NCI-H1048 (cell line): ENCODE measurements around the gene SCAF4.

Experiments
- DNase-seq: peaks from one replicate; lab custom pipeline; 2025; lab: John Stamatoyannopoulos, UW

SCAF4 gene

GRCh38 chr21:31735511-31735992 is 3.6 kb upstream of the SCAF4 start:
- no peak for DNase-seq

DNA sequence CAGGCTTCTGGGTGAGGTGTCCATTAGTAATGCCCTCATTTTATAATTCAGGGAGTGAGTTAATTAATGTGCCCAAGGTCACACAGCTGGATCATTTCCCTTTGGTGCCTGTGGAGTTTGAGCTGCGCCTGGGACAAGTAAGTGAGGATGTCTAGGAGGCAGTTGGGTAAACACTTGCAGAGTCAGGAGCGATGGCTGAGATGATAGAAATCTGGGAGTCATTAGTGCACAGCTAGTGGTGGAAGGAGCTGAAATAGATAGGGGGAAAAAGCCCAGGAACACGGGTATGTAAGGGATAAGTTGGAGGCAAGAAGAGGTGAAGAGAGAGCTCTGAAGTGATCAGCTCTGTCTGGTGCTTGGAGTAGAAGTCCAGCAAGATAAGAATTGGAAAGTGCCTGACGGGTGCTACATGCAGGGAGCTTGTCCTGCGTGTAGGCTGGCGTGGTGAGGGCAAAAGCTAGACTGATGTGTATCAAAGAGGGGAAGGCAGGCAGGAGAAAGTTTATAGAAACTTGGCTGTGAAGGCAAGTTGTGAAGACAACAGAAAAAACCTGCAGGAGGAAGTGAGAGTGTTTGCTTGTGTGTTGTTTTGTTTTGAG is 1.7 kb upstream of the SCAF4 start:
- no peak for DNase-seq

- no peak for DNase-seq
Measured at GRCh38 chr21:31732597-31733550, 956 bp upstream of the SCAF4 start.

DNA sequence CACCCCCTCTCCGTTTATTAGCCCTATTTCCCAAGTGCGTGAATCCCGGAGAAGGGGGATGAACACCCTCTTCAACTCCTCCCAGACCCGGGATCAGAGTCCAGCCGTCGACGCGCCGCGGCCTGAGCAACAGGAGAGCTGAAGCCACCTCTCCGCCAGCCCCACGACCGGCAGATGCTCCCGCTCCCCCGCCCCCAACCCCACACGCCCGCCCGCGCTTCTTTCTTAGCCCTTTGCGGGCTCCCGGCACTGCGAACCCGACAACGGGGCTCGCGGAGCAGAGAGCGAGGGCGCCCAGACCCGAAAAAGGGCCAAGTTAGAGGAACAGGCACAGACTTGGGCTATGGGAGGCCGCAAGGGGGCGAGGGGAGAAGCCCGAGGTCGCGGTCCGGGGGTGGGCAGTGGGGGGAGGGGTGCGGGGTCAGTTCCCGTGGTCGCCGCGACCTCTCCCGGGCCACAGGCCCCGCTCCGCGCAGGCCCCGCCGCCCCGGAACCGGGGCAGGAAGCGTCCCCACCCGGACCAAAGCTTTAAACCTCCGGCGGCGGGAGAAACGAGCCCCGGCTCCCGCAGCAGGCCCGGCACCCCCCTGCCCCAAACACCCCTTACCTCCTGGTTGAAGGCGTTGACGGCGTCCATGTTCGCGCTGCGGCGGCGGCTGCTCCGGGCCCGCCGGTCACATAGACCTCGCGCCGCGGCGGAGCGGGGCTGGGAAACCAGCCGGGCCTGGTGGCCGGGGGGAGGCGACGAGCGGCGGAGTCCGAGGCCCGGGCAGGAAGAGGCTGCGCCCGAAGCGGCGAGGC is 662 bp downstream of the SCAF4 start:
- DNase-seq = no peak

- DNase-seq = no peak
Measured at GRCh38 chr21:31730712-31731055, 1.2 kb downstream of the SCAF4 start.

- no peak for DNase-seq
Measured at GRCh38 chr21:31729622-31730343, 2.1 kb downstream of the SCAF4 start.

DNA sequence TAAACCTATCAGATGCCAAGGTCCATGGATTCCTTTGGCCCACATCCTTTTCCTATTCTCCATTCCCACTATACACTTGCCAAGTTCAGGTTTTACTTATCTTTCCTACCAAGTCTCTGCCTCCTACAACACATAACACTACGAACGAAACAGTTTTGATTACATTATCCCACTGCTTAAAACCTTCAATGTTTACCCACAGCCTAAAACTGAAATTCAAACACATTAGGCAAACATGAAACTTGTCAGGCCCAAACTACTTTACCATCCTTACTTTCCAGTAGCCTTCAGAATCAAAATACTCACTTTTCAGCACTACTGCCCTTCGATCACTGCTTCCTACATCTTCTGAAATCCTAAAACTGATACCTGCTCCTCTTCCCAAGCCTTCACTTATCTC is 3.0 kb downstream of the SCAF4 start:
- DNase-seq = no peak

- DNase-seq = no peak
Measured at GRCh38 chr21:31728191-31728590, 3.7 kb downstream of the SCAF4 start.

DNA sequence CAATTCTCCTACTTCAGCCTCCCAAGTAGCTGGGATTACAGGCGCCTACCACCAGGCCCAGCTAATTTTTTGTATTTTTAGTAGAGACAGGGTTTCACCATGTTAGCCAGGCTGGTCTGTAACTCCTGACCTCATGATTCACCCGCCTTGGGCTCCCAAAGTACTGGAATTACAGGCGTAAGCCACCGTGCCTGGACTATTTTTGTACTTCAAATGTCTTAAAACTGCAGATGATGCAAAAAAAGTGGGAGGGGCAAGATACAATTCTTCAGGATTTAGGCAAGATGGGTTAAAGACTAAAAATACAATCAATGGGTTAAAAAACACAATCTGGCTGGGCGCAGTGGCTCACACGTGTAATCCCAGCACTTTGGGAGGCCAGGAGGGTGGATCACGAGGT is 4.7 kb downstream of the SCAF4 start:
- no peak for DNase-seq

GRCh38 chr21:31726407-31726806 is 5.5 kb downstream of the SCAF4 start:
- DNase-seq = no peak

GRCh38 chr21:31725202-31725839 is 6.6 kb downstream of the SCAF4 start:
- no peak for DNase-seq

DNA sequence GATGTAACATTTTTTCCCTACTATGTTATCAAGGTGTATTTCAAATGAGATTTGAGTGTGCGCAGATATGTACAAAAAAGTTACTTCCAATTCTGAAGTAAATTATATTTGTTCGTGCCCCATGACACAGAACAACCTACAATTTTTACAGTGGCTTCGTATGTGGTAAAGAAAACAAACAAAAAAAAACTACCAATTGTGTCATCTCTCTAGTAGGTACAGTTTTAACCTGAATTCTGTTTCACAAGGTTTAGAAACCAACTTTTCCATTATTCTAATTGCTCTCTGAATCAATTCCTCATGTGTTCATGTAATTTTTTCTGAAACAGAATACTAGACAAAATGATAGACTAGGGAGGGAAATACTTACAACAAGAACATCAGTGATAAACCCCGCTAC is 7.4 kb downstream of the SCAF4 start:
- DNase-seq = no peak

GRCh38 chr21:31721381-31721780 is 10.5 kb downstream of the SCAF4 start:
- no peak for DNase-seq

- DNase-seq = no peak
Measured at GRCh38 chr21:31720739-31721138, 11.2 kb downstream of the SCAF4 start.

DNA sequence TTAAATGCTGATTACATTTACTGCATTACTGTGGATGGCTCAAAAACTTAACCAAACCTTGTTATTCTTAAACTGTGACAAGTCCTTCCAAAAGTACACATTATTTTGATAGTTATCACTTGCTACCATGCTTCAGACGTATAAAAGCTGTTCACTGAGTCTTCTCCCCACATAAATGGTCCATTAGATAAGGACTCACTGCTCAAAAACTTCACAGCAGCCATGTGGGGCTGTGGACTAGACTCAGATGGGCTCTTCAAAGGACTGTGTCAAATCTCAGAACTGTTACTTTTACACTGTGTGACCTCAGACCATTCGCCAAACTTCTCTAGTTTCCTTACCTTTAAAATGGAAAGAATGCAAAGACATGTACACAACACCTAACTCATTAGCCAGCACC is 11.6 kb downstream of the SCAF4 start:
- DNase-seq = no peak

DNA sequence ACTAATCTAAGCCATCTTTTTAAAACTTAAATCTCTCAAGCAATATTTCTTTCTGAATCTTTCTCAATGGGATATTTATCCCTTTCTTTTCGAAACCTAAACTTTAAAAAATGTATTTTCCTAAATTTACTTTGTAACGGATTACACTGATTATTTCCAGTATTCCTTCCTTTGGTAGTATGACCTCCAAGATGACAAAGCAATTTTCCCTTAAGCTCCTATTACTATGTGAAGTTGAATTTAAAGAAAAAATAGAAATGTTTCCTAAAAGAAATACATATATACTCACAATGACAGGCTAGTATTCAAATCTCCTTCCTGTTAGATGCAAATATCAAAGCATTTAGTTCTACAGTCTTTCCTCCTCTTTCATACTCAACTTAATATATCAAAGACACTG is 15.8 kb downstream of the SCAF4 start:
- DNase-seq = no peak

- DNase-seq = no peak
Measured at GRCh38 chr21:31714741-31715365, 17.1 kb downstream of the SCAF4 start.

GRCh38 chr21:31713973-31714740 is 17.8 kb downstream of the SCAF4 start:
- no peak for DNase-seq

- no peak for DNase-seq
Measured at GRCh38 chr21:31713115-31713514, 18.8 kb downstream of the SCAF4 start.

DNA sequence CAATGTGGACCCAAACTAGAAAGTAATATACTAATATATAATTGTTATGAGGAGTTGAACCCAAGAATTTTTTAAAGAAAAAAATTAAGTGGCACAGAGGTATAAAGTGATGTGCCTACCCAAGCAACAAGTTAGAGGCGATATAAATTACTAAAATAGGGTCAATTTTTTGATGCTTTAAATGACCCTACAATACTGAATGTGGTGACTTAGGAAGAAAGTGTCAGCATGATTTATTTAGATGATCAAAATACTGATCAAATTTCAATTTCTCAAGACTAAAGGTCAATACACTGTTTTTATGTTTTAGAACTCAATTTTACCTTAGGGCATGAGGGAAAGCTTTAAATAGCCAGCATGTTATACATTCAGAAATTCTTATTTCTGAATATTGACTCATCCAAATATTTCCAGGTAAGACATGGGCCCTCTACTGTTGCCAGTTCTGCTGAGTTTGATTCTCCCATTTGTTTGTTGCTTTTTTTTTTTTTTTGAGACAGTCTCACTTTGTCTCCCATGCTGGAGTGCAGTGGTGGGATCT is 20.1 kb downstream of the SCAF4 start:
- DNase-seq = no peak
